ENCODE data around the gene TSPAN9. TPM values are rescaled to one million over a fixed set of nuclear protein-coding genes. Genes with fewer than 3 reads are reported as not detected.

Gene TSPAN9
- polyA plus RNA-seq, 1 of the 3 experiments (the other 2 are of a cell fraction), result 34.9 TPM

DNA sequence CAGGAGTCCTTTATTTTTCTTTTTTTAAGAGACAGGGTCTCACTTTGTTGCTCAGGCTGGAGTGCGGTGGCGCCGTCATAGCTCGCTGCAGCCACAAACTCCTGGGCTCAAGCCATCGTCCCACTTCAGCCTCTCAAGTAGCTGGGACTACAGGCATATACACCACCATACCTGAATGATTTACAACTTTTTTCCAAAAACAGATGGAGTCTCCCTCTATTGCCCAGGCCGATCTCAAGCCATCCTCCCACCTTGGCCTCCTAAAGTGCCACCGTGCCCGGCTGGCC lies 205.1 kb downstream of the TSPAN9 start:
- no peaks in the 10 kb centered on the region for H3F3A ChIP-seq (replicated peaks; ENCODE audit: insufficient read depth)
- H3K4me2 ChIP-seq, result no peak overlapping the region
- H3K9me3 ChIP-seq, result no peaks in the 10 kb centered on the region
- H2AFZ ChIP-seq (ENCODE audit: low read depth), result no peak overlapping the region
- no peaks in the 10 kb centered on the region for H4K20me1 ChIP-seq (ENCODE audit: insufficient read depth)
- CTCF ChIA-PET, result interaction anchor here (0.7 to 13.4 kb wide), 4 partner anchors 13 to 209 kb away, joined by 3 to 368 read pairs (median 96); no protein-coding TSS in a partner anchor
- TF ChIP-seq RFX5 (IDR thresholded peaks at IDR 0.05; ENCODE audit: low read length), result no peak
- WGBS (ENCODE audit: low lambda C conversion rate), result 94% methylated on average over 8 of the region's 8 CpGs
- peak overlapping the region in 1 of 2 experiments; percentile 48; a peak in 2 of 4 replicates for H3K27ac ChIP-seq (ENCODE audit: low read depth in 2 of 2, low read length in 1 of 2)
- no peak for DNase-seq
- H3K9ac ChIP-seq, result no peak overlapping the region
- H3K27me3 ChIP-seq (ENCODE audit: insufficient read depth), result no peaks in the 10 kb centered on the region
- H3K36me3 ChIP-seq (replicated peaks in 1 of 2; ENCODE audit: control insufficient read depth in 1 of 2, insufficient read depth in 2 of 2, low read length in 1 of 2), result peaks cover 0 to 2% of the 10 kb centered on the region in 2 experiments
- H3K4me1 ChIP-seq (ENCODE audit: control insufficient read depth in 1 of 2, insufficient read depth in 2 of 2, low read depth in 1 of 2, low read length in 1 of 2), result peaks cover 0 to 22% of the 10 kb centered on the region in 2 experiments; a peak in 1 of 4 replicates
- H3K4me3 ChIP-seq (ENCODE audit: low read depth in 2 of 2, low read length in 1 of 2), result no peak overlapping the region
- no peaks in the 10 kb centered on the region for H3K79me2 ChIP-seq (ENCODE audit: insufficient read depth)
- no peaks in the 10 kb centered on the region for H3K9me2 ChIP-seq
- POLR2A ChIA-PET, result interaction anchor here (1.1 kb wide), 1 partner anchor 177 kb away, joined by 3 read pairs; no protein-coding TSS in a partner anchor

DNA sequence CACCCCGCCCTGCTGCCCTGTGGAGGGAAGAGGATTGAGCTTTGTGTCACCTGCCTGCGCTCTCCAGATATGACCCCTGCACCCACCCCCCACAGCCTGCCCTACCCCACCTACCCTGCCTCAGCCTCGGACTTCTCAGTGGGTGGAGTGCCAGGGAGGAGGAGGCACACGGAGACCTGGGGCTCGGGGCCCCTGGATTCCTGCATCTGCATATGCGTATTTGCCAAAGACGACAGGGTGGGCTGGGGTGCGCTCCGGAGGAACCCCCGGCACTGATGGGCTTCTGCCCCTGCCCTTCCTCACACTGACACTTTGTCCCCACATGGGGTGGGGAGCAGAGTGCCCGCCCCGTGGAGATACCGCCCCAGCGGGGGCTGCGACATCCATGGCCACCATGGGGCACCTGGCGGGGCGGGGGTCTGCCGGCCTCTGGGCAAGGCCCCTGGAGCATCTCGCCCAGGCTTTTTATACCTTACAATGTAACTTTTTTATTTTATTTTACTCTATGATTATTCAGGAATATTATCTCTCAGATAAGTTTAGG lies 206.0 kb downstream of the TSPAN9 start:
- H3K27ac ChIP-seq (ENCODE audit: low read depth in 2 of 2, low read length in 1 of 2), result no peak overlapping the region
- H3K79me2 ChIP-seq (ENCODE audit: insufficient read depth), result no peaks in the 10 kb centered on the region
- H3K9ac ChIP-seq, result no peak overlapping the region
- CTCF ChIA-PET, result interaction anchor here (13.3 kb wide), 1 partner anchor 12 kb away, joined by 188 read pairs; no protein-coding TSS in a partner anchor
- WGBS (ENCODE audit: low lambda C conversion rate), result 93% methylated on average over 5 of the region's 19 CpGs
- H3K9me2 ChIP-seq, result no peaks in the 10 kb centered on the region
- no peak overlapping the region for H3K4me3 ChIP-seq (ENCODE audit: low read depth in 2 of 2, low read length in 1 of 2)
- POLR2A ChIA-PET, result no interaction called here
- no peak overlapping the region for H3K4me2 ChIP-seq
- no peaks in the 10 kb centered on the region for H3K27me3 ChIP-seq (ENCODE audit: insufficient read depth)
- no peak overlapping the region for H2AFZ ChIP-seq (ENCODE audit: low read depth)
- H3K4me1 ChIP-seq (ENCODE audit: control insufficient read depth in 1 of 2, insufficient read depth in 2 of 2, low read depth in 1 of 2, low read length in 1 of 2), result peaks cover 0 to 24% of the 10 kb centered on the region in 2 experiments; a peak in 1 of 4 replicates
- no peak for DNase-seq
- TF ChIP-seq CHD2 (IDR thresholded peaks at IDR 0.05; ENCODE audit: low read length, partially characterized antibody), result no peak
- no peak for TF ChIP-seq TCF12 (IDR thresholded peaks at IDR 0.05)
- no peak for TF ChIP-seq RFX5 (IDR thresholded peaks at IDR 0.05; ENCODE audit: low read length)
- TF ChIP-seq, protein P1, sequence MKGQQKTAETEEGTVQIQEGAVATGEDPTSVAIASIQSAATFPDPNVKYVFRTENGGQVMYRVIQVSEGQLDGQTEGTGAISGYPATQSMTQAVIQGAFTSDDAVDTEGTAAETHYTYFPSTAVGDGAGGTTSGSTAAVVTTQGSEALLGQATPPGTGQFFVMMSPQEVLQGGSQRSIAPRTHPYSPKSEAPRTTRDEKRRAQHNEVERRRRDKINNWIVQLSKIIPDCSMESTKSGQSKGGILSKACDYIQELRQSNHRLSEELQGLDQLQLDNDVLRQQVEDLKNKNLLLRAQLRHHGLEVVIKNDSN (IDR thresholded peaks at IDR 0.05; ENCODE audit: borderline replicate concordance, low read depth), result no peak
- TF ChIP-seq, protein P2, sequence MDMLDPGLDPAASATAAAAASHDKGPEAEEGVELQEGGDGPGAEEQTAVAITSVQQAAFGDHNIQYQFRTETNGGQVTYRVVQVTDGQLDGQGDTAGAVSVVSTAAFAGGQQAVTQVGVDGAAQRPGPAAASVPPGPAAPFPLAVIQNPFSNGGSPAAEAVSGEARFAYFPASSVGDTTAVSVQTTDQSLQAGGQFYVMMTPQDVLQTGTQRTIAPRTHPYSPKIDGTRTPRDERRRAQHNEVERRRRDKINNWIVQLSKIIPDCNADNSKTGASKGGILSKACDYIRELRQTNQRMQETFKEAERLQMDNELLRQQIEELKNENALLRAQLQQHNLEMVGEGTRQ (IDR thresholded peaks at IDR 0.05; ENCODE audit: borderline replicate concordance, low read depth, low read length), result no peak
- no peak for TF ChIP-seq MXI1 (IDR thresholded peaks at IDR 0.05; ENCODE audit: low read depth, low read length)
- no peak for TF ChIP-seq YY1 (IDR thresholded peaks at IDR 0.05; ENCODE audit: low read depth)
- no peaks in the 10 kb centered on the region for H4K20me1 ChIP-seq (ENCODE audit: insufficient read depth)
- H3K36me3 ChIP-seq (replicated peaks in 1 of 2; ENCODE audit: control insufficient read depth in 1 of 2, insufficient read depth in 2 of 2, low read length in 1 of 2), result peaks cover 0 to 2% of the 10 kb centered on the region in 2 experiments
- H3F3A ChIP-seq (replicated peaks; ENCODE audit: insufficient read depth), result no peaks in the 10 kb centered on the region
- no peaks in the 10 kb centered on the region for H3K9me3 ChIP-seq

DNA sequence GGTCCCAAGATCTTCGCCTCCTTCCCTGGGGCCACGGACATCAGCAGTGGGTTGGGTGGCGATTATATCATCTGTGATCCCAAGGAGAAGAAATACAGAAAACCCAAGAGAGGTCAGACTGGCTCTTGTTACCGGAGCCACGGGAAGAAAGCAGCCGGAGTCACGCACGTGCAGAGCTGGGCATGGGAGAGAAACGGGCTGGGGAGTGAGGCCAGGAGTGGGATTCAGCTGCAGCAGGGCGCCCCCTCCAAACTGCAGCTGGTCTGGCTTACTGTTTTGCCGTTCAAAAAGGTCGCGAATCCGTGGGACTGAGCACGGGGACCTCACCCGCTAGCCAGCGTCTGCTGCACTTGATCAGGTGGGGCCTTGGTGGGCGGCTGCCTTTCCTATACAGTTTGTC lies 207.2 kb downstream of the TSPAN9 start:
- WGBS (ENCODE audit: low lambda C conversion rate), result 96% methylated on average over 16 of the region's 18 CpGs
- H3K27me3 ChIP-seq (ENCODE audit: insufficient read depth), result no peaks in the 10 kb centered on the region

More for the DNA sequence above, 207.2 kb downstream of the TSPAN9 start:
- no peaks in the 10 kb centered on the region for H4K20me1 ChIP-seq (ENCODE audit: insufficient read depth)
- no peaks in the 10 kb centered on the region for H3K9me2 ChIP-seq
- no peak overlapping the region for H3K4me3 ChIP-seq (ENCODE audit: low read depth in 2 of 2, low read length in 1 of 2)
- POLR2A ChIA-PET, result no interaction called here
- H3K4me2 ChIP-seq, result no peak overlapping the region
- no peak overlapping the region for H3K27ac ChIP-seq (ENCODE audit: low read depth in 2 of 2, low read length in 1 of 2)
- no peaks in the 10 kb centered on the region for H3F3A ChIP-seq (replicated peaks; ENCODE audit: insufficient read depth)
- no peak for DNase-seq
- no peak for TF ChIP-seq NFIC (IDR thresholded peaks at IDR 0.05; ENCODE audit: borderline replicate concordance)
- no peak for TF ChIP-seq POLR2AphosphoS5 (IDR thresholded peaks at IDR 0.05; ENCODE audit: low read depth, low read length)
- no peak for TF ChIP-seq RXRA (IDR thresholded peaks at IDR 0.05; ENCODE audit: borderline replicate concordance, low read depth)
- no peak for TF ChIP-seq EZH2phosphoT487 (IDR thresholded peaks at IDR 0.05; ENCODE audit: borderline replicate concordance, low read depth)
- no peak for TF ChIP-seq GATA2 (CRISPR knock-in tag; IDR thresholded peaks at IDR 0.05)
- no peak for TF ChIP-seq TCF12 (IDR thresholded peaks at IDR 0.05)
- TF ChIP-seq SMC3 (IDR thresholded peaks at IDR 0.05; ENCODE audit: low read depth, low read length), result no peak
- TF ChIP-seq MEF2A (IDR thresholded peaks at IDR 0.05; ENCODE audit: borderline replicate concordance, low read depth), result no peak
- no peak for TF ChIP-seq YY1 (IDR thresholded peaks at IDR 0.05; ENCODE audit: low read depth)
- TF ChIP-seq RCOR1 (IDR thresholded peaks at IDR 0.05; ENCODE audit: low read length), result no peak
- H3K9me3 ChIP-seq, result no peaks in the 10 kb centered on the region
- H2AFZ ChIP-seq (ENCODE audit: low read depth), result no peak overlapping the region
- peaks cover 0 to 2% of the 10 kb centered on the region in 2 experiments for H3K36me3 ChIP-seq (replicated peaks in 1 of 2; ENCODE audit: control insufficient read depth in 1 of 2, insufficient read depth in 2 of 2, low read length in 1 of 2)
- no peaks in the 10 kb centered on the region for H3K79me2 ChIP-seq (ENCODE audit: insufficient read depth)
- H3K9ac ChIP-seq, result no peak overlapping the region
- H3K4me1 ChIP-seq (ENCODE audit: control insufficient read depth in 1 of 2, insufficient read depth in 2 of 2, low read depth in 1 of 2, low read length in 1 of 2), result peaks cover 0 to 30% of the 10 kb centered on the region in 2 experiments; a peak in 1 of 4 replicates
- CTCF ChIA-PET, result interaction anchor here (3.1 to 13.3 kb wide), 2 partner anchors 9 to 11 kb away, joined by 13 to 188 read pairs; no protein-coding TSS in a partner anchor

All from SK-N-SH (cell line).